Fibroblast of the aortic adventitia (primary cell): Measurements from ENCODE around the gene RUSC1. TPM values are rescaled to one million over a fixed set of nuclear protein-coding genes. Genes with fewer than 3 reads are reported as not detected.

Experiments
- DNase-seq: peaks from one replicate; pipeline ENCODE4 v3.0.0-alpha.2; 2010; ENCODE audit warnings: low read depth
- H3K4me3 ChIP-seq: 2 replicates; pipeline ENCODE4 v1.5.1; 2011; ENCODE audit warnings: low read depth, mild to moderate bottlenecking, control low read depth, low read length, moderate library complexity
- CTCF ChIP-seq: IDR thresholded peaks from 2 replicates; pipeline ENCODE4 v1.5.1; 2011; ENCODE audit warnings: mild to moderate bottlenecking, low read length, control low read depth, inconsistent platforms; ENCODE audit not compliant: insufficient read depth
- total RNA-seq: library from RNA; depleted of rRNA; stranded (reverse); fragments of >200 nt; gene quantifications from 2 replicates; pipeline ENCODE4 v1.2.3, GENCODE V29; 2012; ENCODE audit warnings: low replicate concordance

RUSC1 gene
- total RNA-seq, 1 donor, result 23.0 TPM

GRCh38 chr1:155307247-155307740 lies 13.4 kb upstream of the RUSC1 start:
- peak; percentile 73 for DNase-seq
- TF ChIP-seq CTCF, result peak; percentile 51
- H3K4me3 ChIP-seq, result no peak overlapping the region

- peak within 1 kb of the TSS; percentile 92 for H3K4me3 ChIP-seq
- DNase-seq, result peak; percentile 99
- no peak for TF ChIP-seq CTCF
Measured at GRCh38 chr1:155308493-155309422, 11.9 kb upstream of the RUSC1 start, which contains the start of gene FDPS. FDPS (plus strand) TSS chr1:155308866; CDS start chr1:155309790, 924 bp downstream.

GRCh38 chr1:155309423-155310021 lies 11.2 kb upstream of the RUSC1 start:
- DNase-seq, result no peak
- peak overlapping the region; percentile 92 for H3K4me3 ChIP-seq
- TF ChIP-seq CTCF, result no peak

GRCh38 chr1:155313261-155313660 lies 7.4 kb upstream of the RUSC1 start:
- no peak for TF ChIP-seq CTCF
- no peak for DNase-seq
- H3K4me3 ChIP-seq, result no peak overlapping the region

- no peak for TF ChIP-seq CTCF
- H3K4me3 ChIP-seq, result no peak overlapping the region
- DNase-seq, result no peak
Measured at GRCh38 chr1:155316922-155317321, 3.8 kb upstream of the RUSC1 start.

- no peak for DNase-seq
- H3K4me3 ChIP-seq, result no peak overlapping the region
- TF ChIP-seq CTCF, result no peak
Measured at GRCh38 chr1:155318082-155318481, 2.6 kb upstream of the RUSC1 start.
